ENCODE data around the gene HMCN2. TPM values are rescaled to one million over a fixed set of nuclear protein-coding genes. Genes with fewer than 3 reads are reported as not detected.
"Not testable (repeated sequence)": the region's sequence is repeated elsewhere in the genome, so short reads cannot be mapped to it uniquely, and the experiment has no call there.

The HMCN2 gene
- polyA plus RNA-seq, 1 experiment = under 0.01 TPM

GRCh38 chr9:130336885-130337284, 71.3 kb downstream of the HMCN2 start:
- no peak overlapping the region for H3K4me3 ChIP-seq (ENCODE audit: low read depth, low read length)
- POLR2A ChIA-PET = no interaction called here
- H3K9me3 ChIP-seq (ENCODE audit: control insufficient read depth, insufficient read depth, low read length) = no peaks in the 10 kb centered on the region; the same call in 1 of the 2 replicates
- H3K27ac ChIP-seq (ENCODE audit: low read depth, low read length) = no peak overlapping the region
- DNase-seq (ENCODE audit: low read depth, low spot score) = no peak
- peaks cover 14% of the 10 kb centered on the region for H3K27me3 ChIP-seq (ENCODE audit: control insufficient read depth, insufficient read depth, low read length)
- no peak for TF ChIP-seq CTCF (IDR thresholded peaks at IDR 0.05; ENCODE audit: low read depth, low read length)
- CTCF ChIA-PET = interaction anchor here (1.1 kb wide), 1 partner anchor 230 kb away, joined by 3 read pairs; no protein-coding TSS in a partner anchor

DNA sequence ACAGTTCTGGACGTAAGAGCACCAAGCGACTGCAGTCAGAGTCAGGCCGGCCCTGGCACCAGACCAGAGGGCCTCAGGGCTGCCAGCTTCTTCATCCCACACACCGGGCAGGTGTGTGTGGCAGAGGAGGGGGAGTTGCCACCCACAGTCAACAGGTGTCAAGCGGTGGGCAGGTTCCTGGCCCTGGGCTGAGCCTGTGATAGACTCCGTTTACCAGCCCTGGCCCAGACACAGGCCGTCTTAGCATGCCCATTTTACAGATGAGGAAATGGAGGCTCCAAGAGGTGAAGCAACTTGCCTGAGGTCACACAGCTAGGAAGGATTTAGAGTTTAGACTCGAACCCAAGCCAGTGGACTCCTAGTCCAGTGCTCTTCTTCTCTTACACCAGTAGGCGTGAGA, 71.8 kb downstream of the HMCN2 start:
- ChIA-PET CTCF (interaction anchor here (1.1 kb wide), 1 partner anchor 231 kb away, joined by 3 read pairs; no protein-coding TSS in a partner anchor), POLR2A (no interaction called here)
- Histone ChIP-seq H3K27me3 (ENCODE audit: control insufficient read depth, insufficient read depth, low read length) (peaks cover 14% of the 10 kb centered on the region), H3K27ac (ENCODE audit: low read depth, low read length) (no peak overlapping the region), H3K9me3 (ENCODE audit: control insufficient read depth, insufficient read depth, low read length) (no peaks in the 10 kb centered on the region; the same call in 1 of the 2 replicates), H3K4me3 (ENCODE audit: low read depth, low read length) (no peak overlapping the region)
- no peak for DNase-seq (ENCODE audit: low read depth, low spot score)
- no peak for TF ChIP-seq CTCF (IDR thresholded peaks at IDR 0.05; ENCODE audit: low read depth, low read length)

DNA sequence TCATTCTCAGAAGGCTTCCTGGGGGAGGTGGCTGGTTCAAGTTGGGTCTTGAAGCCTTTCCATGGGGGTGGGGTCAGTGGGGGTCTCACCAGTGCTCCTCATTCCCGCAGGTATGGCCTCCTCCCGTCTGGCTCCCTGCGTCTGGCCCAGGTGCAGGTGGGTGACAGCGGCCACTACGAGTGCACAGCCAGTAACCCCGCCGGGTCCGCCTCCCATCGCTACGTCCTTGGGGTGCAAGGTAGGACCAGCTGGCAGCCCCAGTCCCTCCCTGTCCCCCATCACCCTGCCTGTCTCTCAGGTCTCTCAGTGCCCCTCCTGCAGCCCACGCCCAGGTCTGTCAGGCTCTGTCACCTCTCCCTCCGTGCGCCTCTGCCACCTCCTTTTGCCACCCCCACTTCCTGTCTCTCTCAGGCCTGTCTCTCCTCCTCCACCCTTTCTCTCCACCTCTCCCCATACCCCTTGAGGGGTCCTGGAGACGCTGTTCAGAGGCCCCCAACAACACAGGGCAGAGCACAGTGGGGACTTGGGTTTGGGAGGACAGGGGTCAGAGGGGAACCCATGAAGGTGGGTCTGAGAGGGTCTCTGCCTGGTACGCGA, 72.3 kb downstream of the HMCN2 start:
- Histone ChIP-seq H3K27ac (ENCODE audit: low read depth, low read length) (no peak overlapping the region), H3K4me3 (ENCODE audit: low read depth, low read length) (no peak overlapping the region), H3K9me3 (ENCODE audit: control insufficient read depth, insufficient read depth, low read length) (no peaks in the 10 kb centered on the region; the same call in 1 of the 2 replicates), H3K27me3 (ENCODE audit: control insufficient read depth, insufficient read depth, low read length) (peaks cover 14% of the 10 kb centered on the region)
- no peak for TF ChIP-seq CTCF (IDR thresholded peaks at IDR 0.05; ENCODE audit: low read depth, low read length)
- ChIA-PET POLR2A (no interaction called here), CTCF (no interaction called here)
- DNase-seq (ENCODE audit: low read depth, low spot score) = no peak

DNA sequence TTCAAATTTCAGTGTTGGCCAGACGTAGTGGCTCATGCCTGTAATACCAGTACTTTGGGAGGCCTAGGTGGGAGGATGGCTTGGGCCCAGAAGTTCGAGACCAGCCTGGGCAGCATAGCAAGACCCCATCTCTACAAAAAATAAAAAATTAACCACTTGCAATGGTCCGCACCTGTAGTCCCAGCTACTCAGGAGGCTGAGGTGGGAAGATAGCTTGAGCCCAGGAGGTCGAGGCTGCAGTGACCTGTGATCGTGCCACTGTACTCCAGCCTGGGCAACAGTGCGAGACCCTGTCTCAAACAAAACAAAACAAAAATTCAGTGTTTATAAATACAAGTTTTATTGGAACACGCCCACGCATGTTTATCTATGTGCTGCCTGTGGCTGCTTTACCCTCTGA, 73.3 kb downstream of the HMCN2 start:
- H3K27me3 ChIP-seq (ENCODE audit: control insufficient read depth, insufficient read depth, low read length); H3K4me3 ChIP-seq (ENCODE audit: low read depth, low read length); DNase-seq (ENCODE audit: low read depth, low spot score); POLR2A ChIA-PET; H3K9me3 ChIP-seq (ENCODE audit: control insufficient read depth, insufficient read depth, low read length); H3K27ac ChIP-seq (ENCODE audit: low read depth, low read length): not testable (repeated sequence)
- CTCF ChIA-PET = interaction anchor here (0.8 kb wide), 1 partner anchor 231 kb away, joined by 3 read pairs; no protein-coding TSS in a partner anchor

- H3K9me3 ChIP-seq (ENCODE audit: control insufficient read depth, insufficient read depth, low read length) = no peaks in the 10 kb centered on the region; the same call in 1 of the 2 replicates
- ChIA-PET CTCF (interaction anchor here (0.8 kb wide), 1 partner anchor 232 kb away, joined by 3 read pairs; no protein-coding TSS in a partner anchor), POLR2A (no interaction called here)
- peaks cover 6% of the 10 kb centered on the region for H3K27me3 ChIP-seq (ENCODE audit: control insufficient read depth, insufficient read depth, low read length)
- H3K27ac ChIP-seq (ENCODE audit: low read depth, low read length) = no peak overlapping the region
- DNase-seq (ENCODE audit: low read depth, low spot score) = no peak
- H3K4me3 ChIP-seq (ENCODE audit: low read depth, low read length) = no peak overlapping the region
- no peak for TF ChIP-seq CTCF (IDR thresholded peaks at IDR 0.05; ENCODE audit: low read depth, low read length)
Measured at GRCh38 chr9:130339306-130339705, 73.7 kb downstream of the HMCN2 start.

All from AG04450 (cell line).